K562 (cell line): ENCODE measurements around the gene FILIP1L.

Source experiments
- FIP1L1 ChIP-seq: fragments of 200-400 bp; formaldehyde crosslinking; IDR thresholded peaks from 2 replicates; pipeline ENCODE4 v1.6.1; 2018; ENCODE audit warnings: mild to moderate bottlenecking, low read depth, low read length; ENCODE audit not compliant: poor library complexity, severe bottlenecking
- HCFC1 ChIP-seq: IDR thresholded peaks from 2 replicates; pipeline ENCODE4 v1.6.1; 2012; ENCODE audit warnings: low read depth, low read length, improper control_type of control experiment
- POLR2AphosphoS5 ChIP-seq: IDR thresholded peaks from 2 replicates; pipeline ENCODE4 v1.6.1; 2011; ENCODE audit warnings: mild to moderate bottlenecking, low read depth, low read length, moderate library complexity; ENCODE audit not compliant: control insufficient read depth, insufficient read depth
- RBM34 ChIP-seq: fragments of 200-400 bp; formaldehyde crosslinking; IDR thresholded peaks from 2 replicates; pipeline ENCODE4 v1.6.1; 2018; ENCODE audit warnings: low read length, borderline replicate concordance; ENCODE audit not compliant: insufficient read depth
- U2AF1 ChIP-seq: fragments of 200-400 bp; formaldehyde crosslinking; optimal IDR thresholded peaks from 2 replicates; pipeline ENCODE3; 2017; ENCODE audit warnings: mild to moderate bottlenecking, low read depth, low read length, moderate library complexity
- XRCC4 ChIP-seq: IDR thresholded peaks from one replicate; pipeline ENCODE4 v1.6.1; 2011; ENCODE audit not compliant: insufficient read depth, insufficient read length; ENCODE audit errors: extremely low read depth
- ZNF780A ChIP-seq: fragments of 250-450 bp; sonication (Bioruptor Pico); IDR thresholded peaks from 2 replicates; pipeline ENCODE4 v1.5.0; 2021; ENCODE audit warnings: mild to moderate bottlenecking
- TF ChIP-seq, protein P1 (sequence below): sonication (generic); formaldehyde crosslinking; IDR thresholded peaks from 2 replicates; pipeline ENCODE4 v1.5.0; 2020; ENCODE audit warnings: missing genetic modification reagents
- TF ChIP-seq, protein P2 (sequence below): fragments of 250-450 bp; sonication (Bioruptor Pico); IDR thresholded peaks from 2 replicates; pipeline ENCODE4 v1.5.0; 2020; ENCODE audit warnings: mild to moderate bottlenecking, borderline replicate concordance

DNA sequence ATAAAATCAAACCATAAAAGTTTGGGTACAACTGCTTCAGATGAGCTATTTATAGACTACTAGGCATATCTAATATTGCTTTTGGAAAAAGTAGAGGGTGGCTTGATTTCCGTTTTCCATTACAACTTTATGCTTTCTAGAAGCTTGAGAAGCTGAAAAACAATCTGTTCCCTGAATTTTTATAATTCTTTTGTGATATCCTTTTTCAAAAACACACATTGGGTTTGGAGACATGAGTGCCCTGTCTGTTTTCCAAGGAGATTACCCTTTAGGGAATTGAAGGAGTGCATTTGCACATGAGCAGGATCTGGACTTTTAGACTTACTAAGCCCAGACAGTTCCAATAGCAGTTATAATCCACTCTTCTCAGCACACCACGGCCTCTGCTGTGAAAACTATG lies 49.5 kb upstream of the FILIP1L start:
- no peak for TF ChIP-seq ZNF780A
- TF ChIP-seq FIP1L1 = no peak
- no peak for TF ChIP-seq XRCC4
- TF ChIP-seq, protein P1, sequence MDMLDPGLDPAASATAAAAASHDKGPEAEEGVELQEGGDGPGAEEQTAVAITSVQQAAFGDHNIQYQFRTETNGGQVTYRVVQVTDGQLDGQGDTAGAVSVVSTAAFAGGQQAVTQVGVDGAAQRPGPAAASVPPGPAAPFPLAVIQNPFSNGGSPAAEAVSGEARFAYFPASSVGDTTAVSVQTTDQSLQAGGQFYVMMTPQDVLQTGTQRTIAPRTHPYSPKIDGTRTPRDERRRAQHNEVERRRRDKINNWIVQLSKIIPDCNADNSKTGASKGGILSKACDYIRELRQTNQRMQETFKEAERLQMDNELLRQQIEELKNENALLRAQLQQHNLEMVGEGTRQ (CRISPR knock-in tag) = no peak
- TF ChIP-seq, protein P2, sequence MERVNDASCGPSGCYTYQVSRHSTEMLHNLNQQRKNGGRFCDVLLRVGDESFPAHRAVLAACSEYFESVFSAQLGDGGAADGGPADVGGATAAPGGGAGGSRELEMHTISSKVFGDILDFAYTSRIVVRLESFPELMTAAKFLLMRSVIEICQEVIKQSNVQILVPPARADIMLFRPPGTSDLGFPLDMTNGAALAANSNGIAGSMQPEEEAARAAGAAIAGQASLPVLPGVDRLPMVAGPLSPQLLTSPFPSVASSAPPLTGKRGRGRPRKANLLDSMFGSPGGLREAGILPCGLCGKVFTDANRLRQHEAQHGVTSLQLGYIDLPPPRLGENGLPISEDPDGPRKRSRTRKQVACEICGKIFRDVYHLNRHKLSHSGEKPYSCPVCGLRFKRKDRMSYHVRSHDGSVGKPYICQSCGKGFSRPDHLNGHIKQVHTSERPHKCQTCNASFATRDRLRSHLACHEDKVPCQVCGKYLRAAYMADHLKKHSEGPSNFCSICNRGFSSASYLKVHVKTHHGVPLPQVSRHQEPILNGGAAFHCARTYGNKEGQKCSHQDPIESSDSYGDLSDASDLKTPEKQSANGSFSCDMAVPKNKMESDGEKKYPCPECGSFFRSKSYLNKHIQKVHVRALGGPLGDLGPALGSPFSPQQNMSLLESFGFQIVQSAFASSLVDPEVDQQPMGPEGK (CRISPR knock-in tag) = no peak
- TF ChIP-seq RBM34 = no peak
- TF ChIP-seq HCFC1 = no peak
- TF ChIP-seq U2AF1 = no peak
- no peak for TF ChIP-seq POLR2AphosphoS5
